K562 (cell line): ENCODE results near the gene SLC25A20. TPM values are rescaled to one million over a fixed set of nuclear protein-coding genes. Genes with fewer than 3 reads are reported as not detected.

Experiments
- ATAC-seq: fragments of 200-7000 bp; cut with Tn5 transposase; 3 replicates; pipeline ENCODE4 v1.9.1; 2020; ENCODE audit warnings: moderate library complexity
- BruUV-seq: library from RNA; stranded (reverse); fragments of 400-500 nt; replicated peaks from 2 replicates; lab custom pipeline; 2021; lab: Mats Ljungman, UMichigan
- CTCF ChIA-PET: fragments of 300-600 bp; formaldehyde crosslinking; extraction: SDS; loops from one replicate; lab custom pipeline; 2021; ENCODE audit warnings: low intra/inter-chr PET ratio; lab: Yijun Ruan, JAX
- POLR2A ChIA-PET: fragments of 300-600, 350-650 bp; sonication (Branson Sonifier 250); formaldehyde crosslinking; extraction: SDS; loops from one replicate; lab custom pipeline; 2021; ENCODE audit warnings: antibody characterized with exemption, inconsistent platforms; lab: Yijun Ruan, JAX
- DNase-seq, 4 experiments: peaks; one replicate each; pipeline versions ENCODE4 v3.0.0 to v3.0.0-alpha.2; 2011 to 2018; ENCODE audit warnings: low spot score in 3 of 4, mixed read lengths in 3 of 4; ENCODE audit errors: extremely low read depth in 1 of 4
- FAIRE-seq: peaks from 2 replicates; lab custom pipeline; 2011; peaks lifted over from hg19 to GRCh38; lab: Jason Lieb, UNC
- H2AFZ ChIP-seq: 2 replicates; pipeline ENCODE4 v1.6.0; 2011; ENCODE audit warnings: low read depth, low read length, control low read depth, inconsistent platforms
- H3K27ac ChIP-seq: fragments of 200-600 bp; 3 replicates; pipeline ENCODE4 v1.8.0; 2011; ENCODE audit warnings: low read depth, mild to moderate bottlenecking, control low read depth, inconsistent platforms, low read length, moderate library complexity, mixed read lengths; ENCODE audit errors: extremely low read depth
- H3K27me3 ChIP-seq, 2 experiments: fragments of 300-600 bp in 1 of 2; 2 replicates in 1 of 2; 3 replicates in 1 of 2; pipeline versions ENCODE4 v1.6.0 to v1.8.0; 2011; ENCODE audit warnings: inconsistent platforms in 2 of 2, low read length in 2 of 2, mild to moderate bottlenecking in 1 of 2, mixed read lengths in 1 of 2, moderate library complexity in 1 of 2; ENCODE audit not compliant: control insufficient read depth in 2 of 2, insufficient read depth in 2 of 2
- H3K36me3 ChIP-seq: fragments of 300-600 bp; 3 replicates; pipeline ENCODE4 v1.8.0; 2011; ENCODE audit warnings: mild to moderate bottlenecking, low read length, inconsistent platforms; ENCODE audit not compliant: control insufficient read depth, insufficient read depth
- H3K4me1 ChIP-seq, 2 experiments: fragments of 200-600 bp in 1 of 2; replicated peaks in 1 of 2; 2 replicates in 1 of 2; 3 replicates in 1 of 2; pipeline versions ENCODE4 v1.5.1 to v1.8.0; 2011; ENCODE audit warnings: inconsistent platforms in 2 of 2, low read length in 2 of 2, mild to moderate bottlenecking in 1 of 2, mixed read lengths in 1 of 2, moderate library complexity in 1 of 2; ENCODE audit not compliant: control insufficient read depth in 2 of 2, insufficient read depth in 2 of 2
- H3K4me2 ChIP-seq: 2 replicates; pipeline ENCODE4 v1.6.1; 2011; ENCODE audit warnings: low read length, control low read depth, inconsistent platforms, mixed read lengths; ENCODE audit not compliant: insufficient read depth
- H3K4me3 ChIP-seq: fragments of 200-600 bp; sonication (generic), shearing (Covaris generic); 2 replicates; pipeline ENCODE4 v1.5.1; 2016; ENCODE audit warnings: control low read depth, inconsistent platforms
- H3K79me2 ChIP-seq: fragments of 200-600 bp; 3 replicates; pipeline ENCODE4 v1.8.0; 2011; ENCODE audit warnings: low read length, inconsistent platforms; ENCODE audit not compliant: control insufficient read depth, insufficient read depth
- H3K9ac ChIP-seq, 2 experiments: 2 replicates each; pipeline versions ENCODE4 v1.6.0 to v1.6.1; 2011; ENCODE audit warnings: low read depth in 2 of 2, low read length in 2 of 2, control low read depth in 1 of 2, inconsistent platforms in 1 of 2, mild to moderate bottlenecking in 1 of 2, mixed read lengths in 1 of 2; ENCODE audit not compliant: insufficient read depth in 1 of 2
- H3K9me1 ChIP-seq: one replicate; pipeline ENCODE4 v1.6.0; 2011; ENCODE audit warnings: inconsistent platforms, mild to moderate bottlenecking, low read length, moderate library complexity; ENCODE audit not compliant: control insufficient read depth, insufficient read depth
- H3K9me3 ChIP-seq: replicated peaks from 2 replicates; pipeline ENCODE4 v1.5.1; 2011; ENCODE audit warnings: low read depth, low read length, inconsistent platforms; ENCODE audit not compliant: control insufficient read depth, insufficient read depth
- H4K20me1 ChIP-seq: replicated peaks from 2 replicates; pipeline ENCODE4 v1.6.1; 2011; ENCODE audit warnings: low read length, inconsistent platforms, mixed read lengths; ENCODE audit not compliant: control insufficient read depth, insufficient read depth
- CTBP1 ChIP-seq: fragments of 450-650 bp; IDR thresholded peaks from 2 replicates; pipeline ENCODE4 v1.6.1; 2016; ENCODE audit warnings: borderline replicate concordance
- E2F1 ChIP-seq: sonication (generic); formaldehyde crosslinking; IDR thresholded peaks from 2 replicates; pipeline ENCODE4 v1.8.1; 2023; ENCODE audit warnings: mild to moderate bottlenecking, missing genetic modification reagents, moderate library complexity
- HDAC3 ChIP-seq: fragments of 450-650 bp; IDR thresholded peaks from 2 replicates; pipeline ENCODE4 v1.6.1; 2018; ENCODE audit warnings: borderline replicate concordance, mild to moderate bottlenecking, moderate library complexity; ENCODE audit not compliant: partially characterized antibody
- ID3 ChIP-seq, 2 experiments: fragments of 250-450 bp in 1 of 2; fragments of 450-650 bp in 1 of 2; sonication (Bioruptor Pico) in 1 of 2; IDR thresholded peaks; 2 replicates each; pipeline versions ENCODE4 v1.6.1 to v1.8.0; 2016 to 2021; ENCODE audit warnings: mild to moderate bottlenecking in 2 of 2, moderate library complexity in 2 of 2, missing compliant biosample characterization in 1 of 2, missing genetic modification characterization in 1 of 2
- SMARCA4 ChIP-seq: fragments of 450-650 bp; IDR thresholded peaks from 2 replicates; pipeline ENCODE4 v1.6.1; 2016
- ZMIZ1 ChIP-seq, 2 experiments: fragments of 150-350 bp in 1 of 2; IDR thresholded peaks; 2 replicates each; pipeline ENCODE4 v1.6.1; 2012 to 2016; ENCODE audit warnings: low read depth in 2 of 2, low read length in 2 of 2, mild to moderate bottlenecking in 1 of 2, moderate library complexity in 1 of 2
- ZNF445 ChIP-seq: fragments of 250-450 bp; sonication (Bioruptor Pico); IDR thresholded peaks from 2 replicates; pipeline ENCODE4 v1.4.0; 2020; ENCODE audit warnings: low read depth, mild to moderate bottlenecking, moderate library complexity
- ZNF609 ChIP-seq: sonication (generic); formaldehyde crosslinking; IDR thresholded peaks from 2 replicates; pipeline ENCODE4 v1.8.1; 2023; ENCODE audit warnings: missing genetic modification reagents, mild to moderate bottlenecking, borderline replicate concordance
- ZSCAN29 ChIP-seq: fragments of 450-650 bp; IDR thresholded peaks from 2 replicates; pipeline ENCODE4 v1.6.1; 2017
- WGBS: fragments of 100-300 bp; shearing (Covaris generic); methylation state at CpG from one replicate; pipeline ENCODE4 v1.1.6; 2016; ENCODE audit warnings: low coverage, mixed read lengths; ENCODE audit not compliant: insufficient coverage; ENCODE audit errors: missing lambda C conversion rate; 5-methylcytosine and 5-hydroxymethylcytosine counted together
- in situ Hi-C: fragments of 300-500 bp; cut with MboI; formaldehyde crosslinking; loops from 4 replicates; pipeline ENCODE4 v1.15.0; 2018; ENCODE audit warnings: inconsistent platforms, mixed read lengths
- intact Hi-C: fragments of 100-400 bp; cut with micrococcal nuclease; formaldehyde crosslinking; loops from 2 replicates; pipeline ENCODE4 v1.14.2; 2022
- polyA plus RNA-seq, 8 experiments: library from polyadenylated mRNA; depleted of rRNA in 4 of 8; stranded (reverse) in 5 of 8; unstranded in 3 of 8; fragments of >200 nt; fragmentation: Nextera tagmentation in 2 of 8; fragmentation: Illumina TruSeq in 1 of 8; extraction: Ambion mirVana in 2 of 8; extraction: Trizol in 1 of 8; gene quantifications; 2 replicates each; pipeline versions ENCODE4 v1.2.1 to v1.2.3, GENCODE V29; 2011 to 2014; ENCODE audit warnings: inconsistent platforms in 1 of 8, missing spikeins in 1 of 8
- total RNA-seq, 7 experiments: library from RNA; depleted of rRNA in 6 of 7; stranded (reverse); fragments of >200 nt in 6 of 7; fragmentation: Illumina TruSeq in 2 of 7; extraction: Trizol in 2 of 7; gene quantifications; 2 replicates each; pipeline versions ENCODE4 v1.2.1 to v1.2.3, GENCODE V29; 2011 to 2021; ENCODE audit warnings: low replicate concordance in 1 of 7

Gene SLC25A20
- total and polyA plus RNA-seq, 9 of the 15 experiments (the other 6 are each of a cell fraction or from before 2014, with no cell fraction given), result 14.3 to 48.1 (median 21.6) TPM

GRCh38 chr3:48929358-48930035 is 30.8 kb upstream of the SLC25A20 start:
- Histone ChIP-seq H3K27ac (no peak overlapping the region), H3K9me1 (peaks cover 3% of the 10 kb centered on the region), H2AFZ (no peak overlapping the region), H3K79me2 (peaks cover 93% of the 10 kb centered on the region), H3K27me3 (no peaks in the 10 kb centered on the region), H3K4me2 (no peak overlapping the region), H3K4me1 (peaks cover 0 to 14% of the 10 kb centered on the region in 2 experiments; a peak in 4 of 5 replicates), H3K4me3 (no peak overlapping the region), H3K9ac (no peak overlapping the region), H3K36me3 (peaks cover 78% of the 10 kb centered on the region), H3K9me3 (no peaks in the 10 kb centered on the region), H4K20me1 (peaks cover 14% of the 10 kb centered on the region)
- FAIRE-seq (no peak), DNase-seq (no peak), ATAC-seq (no peak)
- intact Hi-C loops, result no loop called here
- CTCF ChIA-PET, result interaction anchor here (0.6 kb wide), 1 partner anchor 95 kb away, joined by 3 read pairs; no protein-coding TSS in a partner anchor
- 85% methylated on average over 3 of the region's 3 CpGs for WGBS
- in situ Hi-C loops, result no loop called here
- BruUV-seq, result no TSS peak
- TF ChIP-seq E2F1 (CRISPR knock-in tag), result no peak
- no peak for TF ChIP-seq CTBP1
- no peak for TF ChIP-seq ID3 (CRISPR knock-in tag; IDR thresholded peaks at IDR 0.05)
- TF ChIP-seq ID3 (tag; IDR thresholded peaks at IDR 0.05), result no peak
- no peak for TF ChIP-seq ZNF445 (CRISPR knock-in tag)
- no peak for TF ChIP-seq ZNF609 (CRISPR knock-in tag)
- TF ChIP-seq ZSCAN29, result no peak
- TF ChIP-seq ZMIZ1 (IDR thresholded peaks at IDR 0.05; ENCODE audit: low read depth in 2 of 2, low read length in 2 of 2), result no peak
- no peak for TF ChIP-seq HDAC3
- TF ChIP-seq SMARCA4, result no peak
- POLR2A ChIA-PET, result interaction anchor here (0.6 to 3.6 kb wide), 3 partner anchors 10 to 169 kb away, joined by 3 to 25 read pairs (median 5); partner anchors contain the start of gene ARIH2
